GM23248 (cell line): ENCODE data around the gene PPP1R3E.

ENCODE experiments used
- EZH2 ChIP-seq: fragments of 200-600 bp; sonication (generic); IDR thresholded peaks from 2 replicates; pipeline ENCODE4 v1.6.1; 2018; ENCODE audit warnings: antibody characterized with exemption, mild to moderate bottlenecking; ENCODE audit not compliant: insufficient read depth, poor library complexity, severe bottlenecking
- EZH2phosphoT487 ChIP-seq: fragments of 200-600 bp; sonication (generic); IDR thresholded peaks from 2 replicates; pipeline ENCODE4 v1.6.1; 2018; ENCODE audit warnings: antibody characterized with exemption, moderate library complexity, mild to moderate bottlenecking, low read depth; ENCODE audit not compliant: insufficient read depth

- TF ChIP-seq EZH2phosphoT487 (no peak), EZH2 (no peak)
Measured at GRCh38 chr14:23299986-23300686, 2.5 kb downstream of the PPP1R3E start.
